ENCODE measurements around the gene PRICKLE1.

GRCh38 chr12:42407306-42407705, 182.2 kb downstream of the PRICKLE1 start:
- TF ChIP-seq, protein P1, sequence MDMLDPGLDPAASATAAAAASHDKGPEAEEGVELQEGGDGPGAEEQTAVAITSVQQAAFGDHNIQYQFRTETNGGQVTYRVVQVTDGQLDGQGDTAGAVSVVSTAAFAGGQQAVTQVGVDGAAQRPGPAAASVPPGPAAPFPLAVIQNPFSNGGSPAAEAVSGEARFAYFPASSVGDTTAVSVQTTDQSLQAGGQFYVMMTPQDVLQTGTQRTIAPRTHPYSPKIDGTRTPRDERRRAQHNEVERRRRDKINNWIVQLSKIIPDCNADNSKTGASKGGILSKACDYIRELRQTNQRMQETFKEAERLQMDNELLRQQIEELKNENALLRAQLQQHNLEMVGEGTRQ (IDR thresholded peaks at IDR 0.05; ENCODE audit: borderline replicate concordance, low read depth, low read length) = no peak
- TF ChIP-seq CTCF (IDR thresholded peaks at IDR 0.05 in 2 of 3, conservative IDR thresholded peaks at IDR 0.05 in 1 of 3; ENCODE audit: control insufficient read depth in 2 of 3, extremely low read depth in 1 of 3, insufficient read depth in 1 of 3, low read depth in 3 of 3, low read length in 3 of 3) (no peak), RFX5 (IDR thresholded peaks at IDR 0.05; ENCODE audit: low read depth, low read length) (no peak), NRF1 (conservative IDR thresholded peaks at IDR 0.05; ENCODE audit: low read depth, low read length) (no peak), MXI1 (IDR thresholded peaks at IDR 0.05; ENCODE audit: low read depth, low read length) (no peak), FOXK2 (IDR thresholded peaks at IDR 0.05) (no peak), ATF2 (IDR thresholded peaks at IDR 0.05; ENCODE audit: low read length) (no peak), CBX5 (IDR thresholded peaks at IDR 0.05; ENCODE audit: low read depth) (no peak), SMC3 (IDR thresholded peaks at IDR 0.05; ENCODE audit: borderline replicate concordance, low read length) (no peak), ZNF274 (IDR thresholded peaks at IDR 0.05; ENCODE audit: insufficient read depth, insufficient read length) (no peak), KAT2A (conservative IDR thresholded peaks at IDR 0.05; ENCODE audit: control insufficient read depth, low read depth, low read length) (no peak), YY1 (IDR thresholded peaks at IDR 0.05; ENCODE audit: low read depth, low read length) (no peak)
- TF ChIP-seq, protein P2, sequence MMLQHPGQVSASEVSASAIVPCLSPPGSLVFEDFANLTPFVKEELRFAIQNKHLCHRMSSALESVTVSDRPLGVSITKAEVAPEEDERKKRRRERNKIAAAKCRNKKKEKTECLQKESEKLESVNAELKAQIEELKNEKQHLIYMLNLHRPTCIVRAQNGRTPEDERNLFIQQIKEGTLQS (IDR thresholded peaks at IDR 0.05; ENCODE audit: borderline replicate concordance, extremely low read depth, low read depth, low read length) = no peak

All from GM12878 (cell line).